Activated CD4-positive, alpha-beta T cell treated with anti-CD3 and anti-CD28 coated beads, Interleukin-2, amount 50 U/mL, for 16 hours (primary cell): ENCODE results near the gene MVD.
A peak's percentile ranks its signal among the peaks of the same experiment; 100 is the strongest.

Experiments used
- DNase-seq: peaks from one replicate; pipeline ENCODE4 v3.0.0-alpha.2; 2020

MVD gene

DNA sequence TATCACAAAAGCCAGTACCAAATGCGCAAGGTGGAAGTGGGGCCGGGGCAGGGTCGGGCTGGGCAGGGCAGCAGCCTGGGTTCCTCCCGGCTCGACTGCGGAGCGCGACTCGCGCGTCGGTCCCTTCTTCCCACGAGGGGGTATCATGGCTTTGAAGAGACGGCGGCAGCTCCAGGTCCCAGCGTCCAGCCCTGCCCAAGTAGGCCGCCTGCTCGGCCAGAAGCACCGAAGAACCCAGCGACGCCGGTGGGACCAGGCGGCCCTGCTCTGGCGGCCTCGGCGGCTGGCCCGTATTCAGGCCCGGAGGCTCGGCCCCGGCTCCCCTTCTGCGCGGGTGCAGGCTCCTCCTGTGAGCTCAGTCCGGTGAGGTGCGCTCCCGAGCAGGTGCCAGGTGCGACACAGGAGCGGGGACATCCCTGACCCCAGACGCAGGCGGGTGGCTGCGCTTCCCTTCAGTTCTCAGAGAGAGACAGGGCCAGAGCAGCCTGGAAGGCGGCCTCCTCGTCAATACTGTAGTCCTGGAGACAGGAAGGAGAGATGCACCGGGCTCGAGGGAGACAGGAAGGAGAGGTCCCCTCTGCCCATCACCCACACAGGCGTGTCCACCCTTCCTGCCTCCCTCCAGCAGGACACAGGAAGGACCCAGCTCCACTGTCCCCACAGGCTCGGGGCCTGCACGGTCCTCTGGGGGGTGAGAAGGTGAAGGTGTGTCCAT, 34.4 kb upstream of the MVD start:
- no peak for DNase-seq

DNA sequence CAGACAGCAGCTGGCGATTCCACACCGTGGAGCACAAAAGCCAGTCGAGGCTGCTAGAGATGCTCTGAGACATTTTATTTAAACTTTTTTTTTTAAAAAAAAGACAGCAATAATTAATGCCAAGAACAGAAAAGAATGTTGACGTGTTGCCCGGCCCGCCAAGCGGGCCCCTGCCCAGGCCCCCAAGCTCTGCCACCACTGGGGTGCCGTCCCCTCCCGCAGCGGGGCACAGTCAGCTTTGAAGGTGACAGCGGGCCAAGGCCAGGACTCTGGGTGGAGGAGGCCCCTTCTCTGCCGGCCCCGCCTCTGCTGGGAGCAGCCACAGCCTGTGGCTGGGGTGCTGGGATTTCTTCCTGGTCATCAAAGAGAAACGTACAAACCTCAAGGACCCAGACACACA, 33.5 kb upstream of the MVD start:
- no peak for DNase-seq

DNA sequence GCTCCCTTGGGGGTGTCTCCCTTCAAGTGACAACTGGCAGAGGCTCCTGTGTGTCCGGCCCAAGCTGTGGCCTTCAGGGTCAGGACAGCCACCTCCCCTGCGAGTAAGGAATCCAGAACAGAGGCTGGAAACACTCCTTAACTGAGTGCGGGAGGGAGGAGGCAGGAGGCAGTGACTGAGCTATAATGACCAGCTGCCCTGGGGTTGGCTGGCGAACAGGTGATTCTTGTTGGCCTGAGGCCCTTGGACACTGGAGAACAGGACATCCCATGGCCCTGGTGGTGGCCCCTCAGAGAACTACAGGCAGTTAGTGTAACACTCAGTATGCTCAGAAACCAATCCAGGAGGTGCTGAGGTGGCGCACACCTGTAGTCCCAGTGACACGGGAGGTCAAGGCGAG, 32.9 kb upstream of the MVD start:
- no peak for DNase-seq

DNA sequence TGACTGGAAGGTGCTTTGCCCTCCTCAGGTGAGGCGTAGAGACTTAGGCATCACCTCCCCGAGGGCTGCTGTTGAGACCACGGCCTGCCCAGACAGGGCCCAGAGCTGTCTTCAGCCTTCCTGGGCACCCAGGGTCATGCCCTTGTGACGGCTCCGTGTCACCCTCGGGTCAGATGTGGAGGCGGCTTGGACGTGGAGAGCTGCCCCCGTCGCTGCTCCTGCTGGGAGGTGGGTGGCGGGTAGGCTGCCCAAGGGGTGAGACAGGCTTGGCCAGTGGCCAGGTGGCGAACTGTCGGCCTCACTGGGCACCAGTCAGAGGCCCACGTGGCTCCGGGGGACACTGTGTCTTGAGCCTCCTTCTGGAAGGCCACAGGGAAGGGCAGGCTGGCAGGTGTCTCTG, 32.3 kb upstream of the MVD start:
- no peak for DNase-seq

DNA sequence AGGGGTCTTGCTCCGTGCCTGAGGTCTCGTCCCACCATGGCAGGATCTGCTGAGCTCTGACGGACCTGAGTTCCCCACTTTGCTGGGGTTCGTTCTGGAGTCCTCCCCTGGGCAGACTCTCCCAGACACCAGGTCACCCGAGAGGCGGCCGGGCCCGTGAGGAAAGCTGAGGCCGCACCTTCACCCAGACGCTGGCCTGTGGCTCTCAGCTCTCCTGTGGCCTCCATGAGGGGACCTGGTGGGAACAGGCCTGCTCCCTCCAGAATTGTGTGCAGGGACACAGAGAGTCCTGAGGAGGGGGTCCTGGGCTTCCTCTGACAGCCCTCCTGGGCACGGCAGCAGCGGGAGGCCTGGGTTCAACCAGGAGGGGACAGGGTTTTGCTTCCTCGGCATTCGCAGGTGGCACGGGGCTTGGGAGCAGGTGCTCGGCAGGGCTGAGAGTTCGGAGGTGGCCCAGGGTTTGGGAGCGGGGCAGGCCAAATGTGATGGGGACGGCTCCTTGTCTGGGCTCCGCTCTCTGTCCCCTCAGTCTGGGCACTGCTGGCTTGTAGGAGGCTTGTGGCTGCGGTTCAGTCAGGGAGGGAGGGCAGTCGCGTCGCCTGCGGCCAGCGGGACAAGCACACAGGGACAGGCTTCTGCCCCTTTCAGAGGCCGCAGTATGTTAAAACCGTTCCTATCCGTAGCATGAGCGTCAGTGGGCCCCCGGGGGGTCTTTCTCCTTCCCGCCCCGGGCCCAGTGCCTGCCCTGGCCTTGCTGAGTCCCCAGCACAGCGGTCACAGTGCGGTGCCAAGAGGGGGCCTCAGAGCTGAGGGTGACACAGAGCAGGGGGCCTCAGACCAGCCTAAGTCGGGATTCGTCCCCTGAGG, 31.6 kb upstream of the MVD start:
- no peak for DNase-seq

DNA sequence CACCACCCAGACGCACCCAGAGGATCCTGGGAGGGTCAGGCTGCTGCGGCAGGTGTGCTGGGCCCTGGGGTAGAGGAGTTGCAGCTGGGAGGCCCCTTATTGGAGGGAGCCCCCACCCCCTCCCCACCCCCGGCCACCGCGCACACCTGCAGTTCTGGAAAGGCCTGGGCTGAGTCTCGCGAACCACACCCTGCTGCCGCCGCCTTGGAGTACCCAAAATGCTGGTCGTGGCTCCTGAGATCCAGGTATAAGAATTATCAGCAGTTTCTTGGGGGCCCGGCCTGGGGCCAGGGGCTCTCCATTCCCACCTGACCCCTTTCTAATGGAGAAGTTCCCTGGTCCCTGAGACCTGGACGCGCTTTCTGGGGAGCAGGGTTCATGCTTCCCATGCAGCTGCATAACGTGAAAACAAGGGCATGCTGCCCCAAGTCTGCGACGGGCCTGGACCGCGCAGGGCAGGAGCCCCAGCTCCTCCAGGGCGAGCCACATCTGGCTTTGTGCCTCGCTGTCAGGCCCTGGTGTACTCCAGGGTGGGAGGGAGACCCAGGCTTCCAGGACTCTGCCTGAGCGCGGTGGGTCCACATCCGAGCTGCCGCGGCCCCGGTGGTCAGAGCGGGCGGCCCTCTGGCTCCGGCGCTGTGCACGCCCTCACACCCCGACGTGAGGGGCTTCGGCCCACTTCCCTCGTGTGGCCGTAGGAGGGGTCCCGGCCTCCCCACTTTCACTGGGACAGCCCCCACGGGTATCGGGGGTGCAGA, 30.7 kb upstream of the MVD start:
- DNase-seq, result no peak

DNA sequence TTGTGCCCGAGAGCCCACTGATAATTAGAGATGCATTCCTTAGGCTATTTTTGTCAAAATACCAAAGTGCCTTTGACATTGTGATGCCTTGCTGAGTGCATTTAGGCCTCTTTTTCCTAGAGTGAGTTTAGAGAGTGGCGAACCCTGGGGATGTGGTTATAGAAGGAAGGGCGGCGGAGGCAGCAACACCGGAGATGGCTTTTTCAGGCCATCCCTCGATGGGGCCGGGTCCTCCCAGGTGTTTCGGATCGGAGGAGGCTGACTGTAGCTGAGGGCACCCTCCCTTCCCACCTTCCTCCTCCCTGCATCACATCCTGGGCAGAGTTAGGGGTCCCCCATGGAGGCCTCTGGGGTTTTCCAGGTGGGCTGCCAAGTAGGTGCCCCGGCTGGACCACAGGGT, 30.0 kb upstream of the MVD start:
- no peak for DNase-seq

DNA sequence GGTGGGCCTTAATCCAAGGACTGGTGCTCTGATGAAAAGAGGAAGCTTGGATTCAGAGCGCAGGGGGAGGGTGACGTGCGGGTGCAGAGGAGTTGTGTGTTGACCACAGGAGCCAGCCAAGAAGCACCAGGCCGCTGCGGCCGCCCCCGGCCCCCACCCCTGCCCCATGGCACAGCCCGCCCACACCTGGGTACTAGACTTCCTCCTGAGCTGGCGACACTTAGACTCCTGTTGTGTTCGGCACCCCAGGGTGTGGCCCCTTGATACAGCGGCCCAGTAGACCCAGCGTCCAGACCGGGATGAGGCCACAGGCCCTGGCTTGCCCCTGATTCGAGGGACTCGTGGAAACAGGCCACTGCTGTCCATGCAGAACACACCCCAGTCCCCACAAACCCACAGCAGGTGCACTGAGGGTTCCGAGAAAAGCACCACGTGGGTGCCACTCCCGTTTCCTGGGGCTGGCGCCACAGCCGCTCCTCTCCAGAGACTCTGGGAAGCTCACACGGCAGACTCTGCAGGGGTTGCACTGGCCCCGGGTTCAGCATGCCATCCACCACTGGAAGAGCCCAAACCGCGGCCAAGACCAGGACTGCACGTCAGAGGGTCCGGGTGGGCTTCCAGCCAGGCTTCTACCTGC, 29.2 kb upstream of the MVD start:
- no peak for DNase-seq

DNA sequence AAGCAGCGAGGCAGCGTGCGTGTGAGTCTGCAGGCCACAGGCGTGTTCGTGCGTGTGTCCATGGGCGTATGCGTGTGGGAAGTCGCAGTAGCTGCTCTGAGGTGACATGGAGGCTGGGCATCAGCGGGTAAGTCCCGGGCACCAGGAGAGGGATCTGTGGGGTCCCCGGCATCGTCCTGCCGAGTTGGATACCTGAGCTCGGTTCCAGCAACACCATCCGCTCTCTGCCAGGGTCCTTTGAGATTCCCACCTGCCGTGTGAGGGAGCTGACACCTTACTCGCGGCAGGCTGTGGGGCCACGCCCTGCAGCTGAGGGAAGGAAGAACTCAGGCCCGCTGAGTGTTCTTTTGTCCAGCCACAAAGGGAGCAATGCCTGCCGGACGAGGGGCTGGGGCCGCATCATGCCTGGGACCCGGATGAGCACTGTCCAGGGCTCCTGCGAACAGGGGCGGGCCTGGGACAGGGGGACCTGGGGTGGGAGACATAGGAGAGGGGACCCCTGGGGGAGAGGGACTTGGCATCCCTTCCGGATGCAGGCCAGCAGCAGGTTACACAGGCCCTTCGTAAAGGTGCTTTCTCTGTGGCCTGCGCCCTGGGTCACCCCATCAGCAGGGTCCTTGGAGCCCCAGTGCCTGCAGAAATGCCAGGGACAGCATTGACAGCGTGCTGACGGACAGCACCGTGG, 28.4 kb upstream of the MVD start:
- DNase-seq, result no peak

DNA sequence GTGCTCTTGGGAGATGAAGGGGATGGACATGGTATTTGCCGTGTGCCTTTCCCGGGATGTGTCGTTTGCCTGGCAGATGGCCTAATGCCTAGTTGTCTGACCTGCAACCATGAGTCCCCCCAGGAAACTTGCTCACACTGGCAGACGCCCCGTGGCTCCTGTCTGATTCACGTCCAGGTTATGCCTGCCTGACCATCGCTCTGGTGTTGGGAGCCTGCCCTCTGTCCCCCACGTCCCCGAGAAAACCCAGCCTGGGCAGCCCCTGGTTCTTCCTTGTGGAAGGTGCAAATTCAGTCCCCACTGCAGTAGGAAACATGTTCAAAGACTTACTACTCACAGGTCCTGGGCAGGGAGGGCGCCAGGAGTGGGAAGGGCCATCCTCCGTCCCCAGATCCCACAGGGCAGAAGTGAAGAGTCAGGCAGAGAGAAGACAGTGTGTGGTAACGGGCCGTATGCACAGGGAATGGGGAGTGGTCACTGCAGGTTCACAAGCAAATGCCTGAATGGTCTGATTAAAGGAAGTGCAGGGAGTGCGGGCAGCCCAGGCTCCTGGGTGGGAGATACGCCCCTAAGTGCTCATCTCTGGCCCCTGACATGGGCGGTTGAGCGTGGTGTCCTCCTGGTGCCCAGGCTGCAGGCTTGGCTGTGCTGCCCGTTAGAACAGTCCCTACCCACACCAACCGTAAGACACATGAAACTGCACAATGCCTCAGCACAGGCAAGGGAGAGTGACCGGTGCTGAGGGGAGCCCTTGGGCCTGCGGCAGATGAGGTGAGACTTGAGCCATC, 27.6 kb upstream of the MVD start:
- DNase-seq, result no peak

DNA sequence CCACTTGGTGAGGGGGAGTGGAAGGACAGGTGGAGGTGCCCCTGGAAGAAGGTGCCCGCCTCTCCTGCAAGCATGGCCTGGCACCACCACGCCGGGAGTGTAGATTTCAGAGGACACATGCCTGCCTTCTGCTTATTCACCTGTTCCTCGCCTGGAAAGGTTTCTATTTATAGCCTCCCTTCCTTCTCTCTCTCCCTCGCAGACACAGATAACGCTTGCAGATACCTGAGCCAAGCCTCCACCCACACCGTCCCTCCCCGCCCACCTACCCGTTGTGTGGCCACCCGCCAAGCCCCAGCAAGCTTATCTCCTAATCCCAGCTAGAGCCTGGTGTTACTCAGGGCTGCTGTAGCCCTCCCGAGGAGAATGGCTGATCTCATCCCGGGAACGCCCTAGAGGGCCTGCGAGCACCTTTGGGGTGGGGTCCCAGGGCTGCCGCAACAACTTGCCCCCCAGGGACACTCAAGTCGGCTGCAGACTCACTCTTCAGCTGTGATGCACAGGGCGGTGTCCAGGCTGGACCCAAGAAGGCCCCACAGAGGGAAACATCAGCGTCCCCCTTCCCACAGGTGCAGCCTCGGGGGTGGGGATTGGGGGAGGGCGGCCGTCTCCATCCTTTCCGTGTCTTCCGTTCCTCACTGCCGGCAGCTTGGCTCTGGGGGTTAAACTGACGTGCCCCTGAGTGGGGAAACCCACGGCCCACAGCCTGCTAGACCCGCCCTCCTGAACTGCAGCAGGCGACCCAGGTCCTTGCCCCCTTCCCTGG, 25.3 kb upstream of the MVD start:
- no peak for DNase-seq

DNA sequence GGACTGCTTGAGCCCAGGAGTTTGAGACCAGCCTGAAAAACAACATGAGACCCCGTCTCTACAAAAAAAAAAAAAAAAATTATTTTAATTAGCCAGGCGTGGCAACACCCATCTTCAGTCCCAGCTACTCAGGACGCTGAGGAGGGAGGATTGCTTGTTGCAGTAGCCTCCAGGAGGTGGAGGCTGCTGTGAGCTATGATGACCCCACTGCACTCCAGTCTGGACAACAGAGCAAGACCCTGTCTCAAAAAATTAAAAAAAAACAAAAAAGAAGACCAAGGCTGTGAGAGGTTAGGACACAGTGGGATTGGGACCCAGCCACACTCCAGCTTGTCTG, 24.8 kb upstream of the MVD start:
- DNase-seq, result no peak

DNA sequence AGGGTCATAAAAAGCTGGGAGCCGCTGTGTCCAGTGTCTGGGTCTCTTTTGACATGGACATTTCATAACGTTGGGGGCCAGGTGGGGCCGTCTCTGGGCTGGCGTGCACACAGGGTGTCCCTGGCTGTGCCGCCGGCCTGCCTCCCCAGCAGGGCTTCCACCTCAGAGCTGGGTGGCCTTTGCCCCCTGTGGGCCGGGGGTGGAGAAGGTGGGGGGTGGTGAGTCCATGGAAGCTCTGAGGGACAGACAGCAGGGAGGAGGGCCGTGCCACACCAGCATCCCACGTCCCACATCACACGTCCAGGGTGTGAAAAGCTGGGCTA, 24.3 kb upstream of the MVD start:
- DNase-seq, result no peak

DNA sequence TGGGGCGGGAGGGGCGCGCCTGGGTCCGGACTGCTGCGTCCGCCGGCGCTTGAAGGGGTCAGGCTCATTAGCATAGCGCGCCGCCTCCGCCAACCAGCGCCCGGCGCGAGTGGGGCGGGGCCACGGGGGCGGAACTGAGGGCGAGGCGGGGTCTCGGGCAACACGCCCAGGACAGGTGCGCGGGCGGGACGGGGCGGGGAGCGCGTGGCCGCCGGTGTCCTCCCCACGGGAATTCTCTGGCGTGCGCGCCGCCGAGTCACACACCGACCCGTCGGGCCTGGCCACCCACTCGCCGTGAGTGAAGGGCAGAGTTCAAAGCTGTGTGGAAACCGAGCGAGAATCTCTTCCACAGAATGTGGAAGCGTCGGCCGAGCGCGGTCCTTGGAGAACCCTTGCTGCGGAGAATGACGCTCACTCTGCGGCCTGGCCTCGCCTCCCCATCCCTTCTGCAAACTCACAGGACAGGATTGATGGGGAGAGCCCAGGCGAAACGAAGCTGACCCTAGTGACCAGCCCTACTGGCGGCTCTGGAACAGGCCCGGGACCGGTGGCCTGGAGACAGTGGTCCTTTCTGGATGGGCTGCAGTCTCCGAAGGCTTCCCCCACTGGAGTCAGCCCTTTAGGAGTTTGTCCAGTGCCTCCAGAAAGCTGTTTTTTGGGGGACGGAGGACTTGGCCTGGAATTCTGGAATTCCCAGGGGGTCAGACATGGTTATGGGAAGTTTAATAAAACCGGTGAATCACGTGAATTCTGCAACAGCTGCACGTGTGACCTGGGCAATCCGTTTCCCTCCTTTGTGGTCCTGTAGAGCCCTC, 23.8 kb upstream of the MVD start, which contains the start of gene SNAI3:
TSS of gene SNAI3 (minus strand) at position 69 of the 815 bp plus-strand sequence. CDS start 101 bp downstream, outside the sequence.
- DNase-seq, result peak; percentile 81

DNA sequence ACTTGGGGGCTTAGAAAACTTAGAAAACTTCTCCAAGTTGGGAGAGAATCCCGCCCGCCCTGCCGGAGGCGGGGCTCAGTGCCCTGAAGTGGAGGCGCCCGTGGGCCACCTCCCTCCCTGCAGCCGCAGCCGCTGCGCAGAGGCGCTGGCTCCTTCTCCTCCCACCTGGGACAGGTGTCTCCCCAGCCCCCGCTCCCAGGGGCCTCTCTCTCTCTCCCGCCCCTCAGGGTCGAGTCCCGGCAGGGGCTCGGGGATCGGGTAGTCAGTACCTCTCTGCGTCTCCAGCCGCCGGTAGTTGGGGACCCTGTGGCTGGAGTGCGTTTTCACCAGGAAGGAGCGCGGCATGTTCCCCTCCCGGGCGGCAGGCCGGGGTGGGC, 23.2 kb upstream of the MVD start:
- no peak for DNase-seq

DNA sequence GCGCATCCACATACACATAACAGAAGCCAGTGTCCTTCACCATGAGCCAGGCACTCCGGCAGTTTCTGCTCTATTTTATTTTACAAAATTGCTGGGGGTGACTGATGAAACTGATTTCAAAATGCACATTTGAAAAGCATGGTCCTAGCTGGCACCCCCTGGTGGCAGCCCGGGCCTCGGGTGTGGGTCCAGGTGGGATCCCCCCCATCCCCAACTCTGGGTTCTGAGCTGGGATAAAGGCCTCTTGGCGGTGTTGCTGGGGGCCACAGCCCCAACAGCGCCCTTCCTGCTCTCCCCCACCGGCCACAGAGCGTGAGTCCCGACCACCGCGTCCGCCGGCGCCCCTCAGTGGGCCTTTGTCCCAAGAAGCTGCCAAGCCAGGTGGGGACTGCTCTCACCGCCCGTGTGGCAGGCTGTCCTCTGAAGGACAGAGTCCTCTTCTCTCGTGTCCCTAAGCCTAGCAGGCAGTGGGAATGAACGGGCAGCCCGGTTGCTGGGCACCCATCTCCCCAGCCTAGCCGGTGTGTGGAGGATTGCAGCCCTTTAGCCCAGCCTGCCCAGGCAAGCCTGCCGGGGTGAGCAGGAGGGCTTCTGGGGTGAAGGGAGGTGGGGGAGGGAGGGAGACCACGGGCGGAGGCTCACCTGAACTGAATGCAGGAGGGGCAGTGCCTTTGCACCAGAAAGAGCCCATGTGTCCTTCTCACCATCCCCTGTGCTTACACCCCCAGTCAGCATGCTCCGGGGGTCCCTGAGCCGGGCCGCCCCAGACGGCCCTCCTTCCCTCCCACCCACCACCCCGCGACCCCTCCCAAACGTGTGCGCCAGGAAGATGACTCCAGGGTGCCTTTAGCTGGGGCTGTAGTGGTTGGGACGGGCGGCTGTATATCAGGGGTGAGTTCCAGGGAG, 22.5 kb upstream of the MVD start:
- DNase-seq, result peak; percentile 44

DNA sequence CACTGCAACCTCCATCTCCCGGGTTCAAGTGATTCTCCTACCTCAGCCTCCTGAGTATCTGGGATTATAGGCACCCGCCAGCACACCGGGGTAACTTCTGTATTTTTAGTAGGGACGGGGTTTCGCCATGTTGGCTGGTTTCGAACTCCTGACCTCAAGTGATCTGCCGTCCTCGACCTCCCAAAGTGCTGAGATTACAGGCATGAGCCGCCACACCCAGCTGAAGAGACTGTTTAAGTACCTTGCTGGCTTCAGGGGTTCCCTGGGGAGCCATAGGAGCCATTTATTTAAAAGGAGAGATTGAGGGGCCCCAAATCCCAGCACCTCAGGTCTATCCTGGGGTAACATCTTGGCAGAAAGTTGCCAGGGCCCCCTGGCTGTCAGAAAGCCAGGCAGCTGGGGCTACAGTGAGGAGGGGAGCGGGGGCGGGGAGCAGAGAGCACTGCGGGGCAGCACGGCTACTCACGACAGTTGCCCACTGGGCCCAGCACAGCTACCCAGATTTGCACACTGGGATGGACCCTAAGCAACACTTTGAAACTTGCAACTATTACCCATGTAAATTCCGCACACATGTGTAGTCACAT, 21.8 kb upstream of the MVD start:
- no peak for DNase-seq

DNA sequence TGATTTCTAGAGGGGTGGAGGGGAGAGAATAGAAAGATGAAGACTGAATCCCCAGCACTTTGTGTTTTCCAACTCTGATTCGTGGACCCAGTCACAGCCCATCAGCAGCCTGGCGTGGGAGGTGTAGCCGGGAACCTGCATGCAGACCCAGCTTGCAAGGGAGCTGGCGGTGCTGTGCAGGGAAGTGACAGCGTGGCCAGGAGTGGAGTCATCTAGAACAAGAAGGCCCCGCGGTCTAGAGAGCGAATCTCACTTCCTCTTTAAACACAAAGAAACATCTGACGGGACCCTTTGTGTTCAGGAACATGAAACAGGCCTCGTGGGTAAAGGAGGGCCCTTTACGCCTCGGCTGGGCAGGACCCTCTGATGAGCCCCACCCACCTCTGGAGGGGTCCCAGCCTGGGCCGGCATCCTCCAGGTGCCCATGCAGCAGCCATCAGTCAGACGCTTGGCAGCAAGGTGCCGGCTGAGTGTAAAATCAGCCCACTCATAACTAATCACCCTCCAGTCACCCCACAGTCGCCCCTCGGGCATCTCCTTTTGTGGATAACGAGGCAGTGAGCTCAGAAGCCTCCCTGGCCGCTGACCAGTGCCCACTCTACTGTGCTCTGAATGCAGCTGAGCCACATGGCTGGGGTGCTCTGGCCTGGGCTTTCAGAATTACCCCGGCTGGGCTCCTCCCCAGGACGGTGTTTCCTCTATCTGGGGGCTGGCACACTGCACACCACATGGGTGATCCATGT, 19.0 kb upstream of the MVD start:
- DNase-seq, result peak; percentile 76
